ENCODE data around the gene OSGEPL1. TPM values are rescaled to one million over a fixed set of nuclear protein-coding genes. Genes with fewer than 3 reads are reported as not detected.

Gene OSGEPL1
- total RNA-seq (1 to 10 TPM; 4.2 to 4.3 TPM), total RNA-seq (9.3 to 17.7 reads per million in 2 donors)

DNA sequence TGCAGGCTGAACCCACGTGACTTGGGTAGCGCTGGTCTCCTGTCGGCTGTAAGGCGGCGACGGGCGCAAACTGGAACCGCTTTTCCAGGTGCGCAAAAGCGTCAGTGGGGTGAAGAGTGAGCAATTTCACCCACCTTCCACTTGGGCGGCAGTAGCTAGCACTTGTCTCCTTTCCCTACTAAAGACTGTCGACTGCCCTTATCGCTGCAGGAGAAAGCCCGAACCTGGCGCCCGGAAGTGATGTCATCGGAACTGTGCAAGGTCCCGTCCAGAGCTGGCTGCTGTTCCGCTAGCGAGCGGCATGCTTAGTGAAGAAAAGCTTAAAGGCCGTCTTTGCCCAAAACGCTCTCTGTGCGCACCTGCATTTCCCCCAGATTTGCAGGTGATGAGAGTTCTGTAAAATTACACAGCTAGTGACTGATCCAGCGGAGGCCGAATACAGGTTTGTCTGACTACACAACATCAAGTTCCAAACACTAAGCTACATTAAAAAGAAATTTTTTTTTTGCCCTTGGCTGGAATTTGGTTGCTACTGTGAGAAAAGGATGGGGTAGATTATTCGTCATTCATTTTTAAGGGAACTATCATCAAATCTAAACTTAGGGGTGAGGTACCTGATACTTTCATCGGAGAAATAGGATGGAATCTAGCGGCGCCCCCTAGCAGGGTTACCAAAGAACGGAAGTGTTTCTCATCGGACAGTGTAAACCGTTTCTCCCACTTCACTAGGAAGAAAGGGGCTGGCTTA lies at the start of gene OSGEPL1:
TSS of gene OSGEPL1 (minus strand) at position 242 of the 748 bp plus-strand sequence. CDS start 1,152 bp downstream, outside the sequence.
- H3K4me1 Mint-ChIP-seq: peaks cover 6% of the 10 kb centered on the region
- H3K36me3 Mint-ChIP-seq (ENCODE audit: low read depth): no peaks in the 10 kb centered on the region
- DNase-seq (peak; percentile 75 to 83 (median 79)), ATAC-seq (peak; percentile 93)
- no peaks in the 10 kb centered on the region for H3K9me3 ChIP-seq (ENCODE audit: control insufficient read depth, low read length, poor library complexity, severe bottlenecking)
- H3K4me3 Mint-ChIP-seq: peak within 1 kb of the TSS; percentile 94
- peak within 1 kb of the TSS; percentile 98 for H3K27ac Mint-ChIP-seq
- no peaks in the 10 kb centered on the region for H3K27me3 Mint-ChIP-seq

DNA sequence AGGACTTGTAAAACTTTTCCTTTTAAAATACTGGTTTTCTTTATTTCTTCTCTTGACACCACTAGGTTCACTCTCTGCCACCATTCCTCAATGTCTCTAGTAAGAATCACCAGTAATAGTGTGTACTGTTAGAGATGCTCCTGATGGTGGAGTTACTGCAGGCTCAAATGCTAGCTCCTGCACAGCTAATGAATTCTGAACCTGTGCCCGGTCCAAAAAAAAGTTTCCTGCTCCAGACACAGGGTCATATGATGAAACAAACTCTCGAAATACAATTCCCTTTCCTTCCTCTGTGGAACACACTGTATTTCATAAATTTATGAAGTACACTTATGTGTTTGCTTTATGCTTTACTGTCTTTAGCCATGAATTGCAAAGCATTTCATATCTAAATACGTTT lies 40.8 kb upstream of the OSGEPL1 start:
- DNase-seq (no peak), ATAC-seq (no peak)
- no peaks in the 10 kb centered on the region for H3K27me3 Mint-ChIP-seq
- no peak overlapping the region for H3K27ac Mint-ChIP-seq
- H3K9me3 ChIP-seq (ENCODE audit: control insufficient read depth, low read length, poor library complexity, severe bottlenecking): no peaks in the 10 kb centered on the region
- H3K4me1 Mint-ChIP-seq: peaks cover 7% of the 10 kb centered on the region
- no peak overlapping the region for H3K4me3 Mint-ChIP-seq
- H3K36me3 Mint-ChIP-seq (ENCODE audit: low read depth): peaks cover 5% of the 10 kb centered on the region

DNA sequence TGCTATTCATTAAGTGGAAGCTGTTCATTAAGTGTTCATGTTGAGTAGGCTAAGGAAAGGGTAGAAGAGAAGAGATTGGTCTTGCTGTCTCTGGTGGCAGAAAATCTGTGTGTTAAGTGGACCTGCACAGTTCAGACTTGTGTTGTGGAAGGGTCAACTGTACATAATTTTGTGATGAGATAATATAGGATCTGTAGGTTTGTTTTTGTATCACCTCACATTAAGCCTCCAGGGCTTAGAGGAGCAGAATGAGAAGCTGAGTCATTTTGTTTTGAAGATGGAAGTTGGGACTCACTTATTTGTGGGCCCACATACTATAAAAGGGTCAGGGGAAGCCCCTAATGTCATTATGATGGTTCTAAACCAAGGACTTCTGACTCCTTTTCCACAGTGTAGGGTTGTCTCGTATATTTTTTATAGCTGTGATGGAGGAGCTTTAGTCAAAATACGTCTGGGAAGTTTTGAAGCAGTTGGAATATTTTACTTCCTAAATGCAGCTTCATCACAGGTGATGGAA lies 39.9 kb upstream of the OSGEPL1 start:
- Mint-ChIP-seq H3K27me3 (no peaks in the 10 kb centered on the region), H3K4me1 (peaks cover 7% of the 10 kb centered on the region), H3K4me3 (no peak overlapping the region), H3K27ac (peak overlapping the region; percentile 27), H3K36me3 (ENCODE audit: low read depth) (peaks cover 5% of the 10 kb centered on the region)
- ATAC-seq: no peak
- DNase-seq: no peak
- H3K9me3 ChIP-seq (ENCODE audit: control insufficient read depth, low read length, poor library complexity, severe bottlenecking): no peaks in the 10 kb centered on the region

DNA sequence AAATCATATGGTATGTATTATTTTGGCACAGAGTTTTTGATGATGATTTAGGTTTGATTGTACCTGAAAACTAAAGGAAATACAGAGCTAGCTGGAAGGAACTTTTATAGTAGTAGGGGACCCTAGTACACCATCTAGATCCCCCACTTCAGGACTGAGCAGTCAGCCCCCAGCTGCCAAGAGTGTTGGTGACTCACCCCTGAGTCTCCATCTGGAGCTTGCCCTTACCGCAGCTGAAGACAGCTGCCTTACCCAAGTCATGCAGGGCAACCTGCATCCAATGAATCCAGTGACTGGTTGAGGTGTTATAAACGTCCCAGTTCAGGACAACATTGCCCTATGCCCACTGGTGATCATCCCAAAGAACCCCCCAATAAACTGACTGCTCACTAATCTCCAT lies 36.9 kb upstream of the OSGEPL1 start:
- peaks cover 5% of the 10 kb centered on the region for H3K36me3 Mint-ChIP-seq (ENCODE audit: low read depth)
- no peak for DNase-seq
- H3K27ac Mint-ChIP-seq: no peak overlapping the region

DNA sequence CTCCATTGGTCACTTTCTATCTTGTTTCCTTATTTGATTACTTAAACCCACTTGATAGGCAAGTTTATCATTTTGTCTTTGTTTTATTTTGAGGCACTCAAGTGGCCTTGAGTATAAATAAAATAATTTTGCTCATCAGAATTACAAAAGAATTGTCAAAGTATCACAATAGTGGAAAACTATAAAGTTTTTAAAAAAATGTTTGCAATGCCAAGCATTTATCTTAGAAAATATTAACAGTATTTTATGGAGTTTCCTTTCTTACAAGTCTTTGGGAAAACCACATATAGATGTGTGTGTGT lies 36.4 kb upstream of the OSGEPL1 start:
- DNase-seq (no peak), ATAC-seq (no peak)
- Mint-ChIP-seq H3K27me3 (no peaks in the 10 kb centered on the region), H3K4me3 (no peak overlapping the region), H3K27ac (no peak overlapping the region), H3K36me3 (ENCODE audit: low read depth) (peaks cover 5% of the 10 kb centered on the region), H3K4me1 (peaks cover 5% of the 10 kb centered on the region)
- H3K9me3 ChIP-seq (ENCODE audit: control insufficient read depth, low read length, poor library complexity, severe bottlenecking): no peaks in the 10 kb centered on the region

More for the DNA sequence above, 36.9 kb upstream of the OSGEPL1 start:
- peaks cover 5% of the 10 kb centered on the region for H3K4me1 Mint-ChIP-seq
- ATAC-seq: no peak
- H3K27me3 Mint-ChIP-seq: no peaks in the 10 kb centered on the region
- H3K9me3 ChIP-seq (ENCODE audit: control insufficient read depth, low read length, poor library complexity, severe bottlenecking): no peaks in the 10 kb centered on the region
- no peak overlapping the region for H3K4me3 Mint-ChIP-seq

GRCh38 chr2:189798312-189799029 lies 35.9 kb upstream of the OSGEPL1 start:
- H3K9me3 ChIP-seq (ENCODE audit: control insufficient read depth, low read length, poor library complexity, severe bottlenecking): no peaks in the 10 kb centered on the region
- Mint-ChIP-seq H3K4me1 (peaks cover 5% of the 10 kb centered on the region), H3K36me3 (ENCODE audit: low read depth) (peaks cover 5% of the 10 kb centered on the region), H3K4me3 (no peak overlapping the region), H3K27me3 (no peaks in the 10 kb centered on the region), H3K27ac (no peak overlapping the region)
- no peak for ATAC-seq
- no peak for DNase-seq

DNA sequence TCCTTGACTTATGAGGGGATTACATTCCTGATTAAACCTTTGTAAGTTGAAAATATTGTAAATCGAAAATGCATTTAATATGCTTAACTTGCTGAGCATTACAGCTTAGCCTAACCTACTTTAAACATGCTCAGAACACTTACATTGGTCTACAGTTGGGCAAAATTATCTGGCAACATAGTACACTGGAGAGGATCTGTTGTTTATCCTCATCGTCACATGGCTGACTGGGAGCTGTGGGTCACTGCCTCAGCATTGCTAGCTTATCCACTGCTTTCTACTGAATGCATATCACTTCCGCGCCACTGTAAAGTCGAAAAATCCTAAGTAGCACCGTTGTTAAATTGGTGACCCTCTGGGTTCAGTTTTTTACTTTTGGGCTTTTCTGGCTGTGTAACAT lies 35.3 kb upstream of the OSGEPL1 start:
- Mint-ChIP-seq H3K27me3 (no peaks in the 10 kb centered on the region), H3K4me1 (peaks cover 5% of the 10 kb centered on the region), H3K4me3 (no peak overlapping the region), H3K36me3 (ENCODE audit: low read depth) (peaks cover 5% of the 10 kb centered on the region), H3K27ac (no peak overlapping the region)
- no peak for DNase-seq
- no peaks in the 10 kb centered on the region for H3K9me3 ChIP-seq (ENCODE audit: control insufficient read depth, low read length, poor library complexity, severe bottlenecking)
- no peak for ATAC-seq

- no peaks in the 10 kb centered on the region for H3K27me3 Mint-ChIP-seq
- H3K4me3 Mint-ChIP-seq: no peak overlapping the region
- H3K27ac Mint-ChIP-seq: no peak overlapping the region
- H3K9me3 ChIP-seq (ENCODE audit: control insufficient read depth, low read length, poor library complexity, severe bottlenecking): no peaks in the 10 kb centered on the region
- ATAC-seq (no peak), DNase-seq (no peak)
- H3K36me3 Mint-ChIP-seq (ENCODE audit: low read depth): no peaks in the 10 kb centered on the region
- H3K4me1 Mint-ChIP-seq: peaks cover 3% of the 10 kb centered on the region
Measured at GRCh38 chr2:189794310-189794709, 31.7 kb upstream of the OSGEPL1 start.

- ATAC-seq (peak; percentile 57), DNase-seq (no peak)
- no peaks in the 10 kb centered on the region for H3K9me3 ChIP-seq (ENCODE audit: control insufficient read depth, low read length, poor library complexity, severe bottlenecking)
- no peaks in the 10 kb centered on the region for H3K27me3 Mint-ChIP-seq
- H3K4me1 Mint-ChIP-seq: peaks cover 11% of the 10 kb centered on the region
- H3K27ac Mint-ChIP-seq: peak overlapping the region; percentile 85
- peaks cover 3% of the 10 kb centered on the region for H3K36me3 Mint-ChIP-seq (ENCODE audit: low read depth)
- peak overlapping the region; percentile 73 for H3K4me3 Mint-ChIP-seq
Measured at GRCh38 chr2:189791338-189792042, 28.9 kb upstream of the OSGEPL1 start.

DNA sequence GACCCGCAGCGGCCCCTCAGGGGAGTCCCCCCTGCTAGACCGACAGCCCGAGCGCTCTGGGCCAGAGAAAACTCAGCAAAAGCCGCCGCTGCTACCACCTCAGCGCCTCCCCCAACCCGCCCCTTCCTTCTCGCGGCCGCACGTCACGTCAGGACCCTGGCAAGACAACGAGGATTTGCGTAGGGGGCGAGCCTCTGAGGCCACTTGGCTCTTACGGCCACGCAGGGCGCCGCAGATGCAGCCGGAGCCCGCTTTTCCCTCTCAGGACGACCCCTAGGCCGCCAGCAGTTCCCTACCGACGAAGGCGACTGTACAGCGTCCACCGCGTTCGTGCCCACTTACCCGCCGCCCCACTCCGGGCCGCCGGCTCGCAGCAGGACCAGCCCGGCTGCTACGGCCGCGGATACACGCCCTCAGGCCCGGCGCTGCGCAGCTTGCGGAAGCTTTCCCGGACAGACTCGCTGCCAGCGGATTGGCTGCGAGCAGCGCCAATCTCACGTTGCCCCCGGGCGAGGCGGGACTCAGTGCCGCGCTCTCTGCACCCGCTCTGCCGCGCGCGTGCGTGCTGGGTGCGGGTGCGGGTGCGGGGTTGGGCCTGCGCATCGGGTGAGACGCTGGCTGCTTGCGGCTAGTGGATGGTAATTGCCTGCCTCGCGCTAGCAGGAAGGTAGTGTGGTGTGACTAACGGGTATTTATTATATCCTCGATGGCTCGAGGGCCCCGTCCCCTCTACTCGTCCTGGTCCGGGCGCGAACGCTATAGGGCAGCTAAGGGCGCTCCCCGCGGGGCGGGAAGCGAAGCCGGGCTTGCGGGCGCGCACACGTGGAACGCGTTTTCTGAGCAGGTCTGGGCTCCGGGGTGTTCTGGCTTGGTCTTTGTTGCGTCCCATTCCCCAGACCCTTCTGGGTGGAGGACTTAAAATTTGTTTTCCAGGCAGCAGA lies 21.6 kb upstream of the OSGEPL1 start, which contains the start of the genes ORMDL1 and PMS1:
TSS of gene ORMDL1 (minus strand) at position 413 of the 941 bp plus-strand sequence. CDS start 1,744 bp downstream, outside the sequence.
TSS of gene PMS1 (plus strand) at position 524 of the 941 bp plus-strand sequence. CDS start 7,360 bp downstream, outside the sequence.
- Mint-ChIP-seq H3K36me3 (ENCODE audit: low read depth) (peaks cover 16% of the 10 kb centered on the region), H3K4me3 (peak within 1 kb of the TSS; percentile 92), H3K4me1 (peaks cover 40% of the 10 kb centered on the region), H3K27me3 (no peaks in the 10 kb centered on the region), H3K27ac (peak within 1 kb of the TSS; percentile 96)
- peak; percentile 90 to 94 (median 92) for DNase-seq
- peak; percentile 91 for ATAC-seq
- H3K9me3 ChIP-seq (ENCODE audit: control insufficient read depth, low read length, poor library complexity, severe bottlenecking): no peaks in the 10 kb centered on the region

DNA sequence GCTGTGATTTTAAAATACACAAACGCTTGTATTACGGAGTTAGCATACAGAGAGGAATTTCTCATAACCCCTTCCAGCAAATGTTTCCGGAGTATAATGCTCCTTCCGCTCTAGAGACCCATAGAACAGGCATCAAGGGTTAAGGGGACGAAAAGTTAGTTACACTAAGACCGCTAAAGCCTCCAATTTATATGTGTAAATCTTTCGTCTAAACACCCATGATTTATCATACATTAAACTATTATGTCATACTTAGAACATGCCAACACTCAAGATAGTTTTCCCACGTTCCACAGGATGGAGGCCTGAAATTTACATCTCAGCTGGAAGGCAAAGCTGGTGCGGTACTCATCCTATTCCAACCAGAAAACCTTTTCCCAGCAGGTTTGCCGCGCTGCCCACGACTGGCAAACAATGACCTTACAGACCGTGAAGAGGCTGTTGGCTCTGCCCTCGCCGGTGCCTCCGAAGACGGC lies 20.9 kb upstream of the OSGEPL1 start:
- Mint-ChIP-seq H3K27ac (peak overlapping the region; percentile 96), H3K4me3 (peak overlapping the region; percentile 92), H3K36me3 (ENCODE audit: low read depth) (peaks cover 16% of the 10 kb centered on the region), H3K27me3 (no peaks in the 10 kb centered on the region), H3K4me1 (peaks cover 41% of the 10 kb centered on the region)
- ATAC-seq: no peak
- no peaks in the 10 kb centered on the region for H3K9me3 ChIP-seq (ENCODE audit: control insufficient read depth, low read length, poor library complexity, severe bottlenecking)
- no peak for DNase-seq

DNA sequence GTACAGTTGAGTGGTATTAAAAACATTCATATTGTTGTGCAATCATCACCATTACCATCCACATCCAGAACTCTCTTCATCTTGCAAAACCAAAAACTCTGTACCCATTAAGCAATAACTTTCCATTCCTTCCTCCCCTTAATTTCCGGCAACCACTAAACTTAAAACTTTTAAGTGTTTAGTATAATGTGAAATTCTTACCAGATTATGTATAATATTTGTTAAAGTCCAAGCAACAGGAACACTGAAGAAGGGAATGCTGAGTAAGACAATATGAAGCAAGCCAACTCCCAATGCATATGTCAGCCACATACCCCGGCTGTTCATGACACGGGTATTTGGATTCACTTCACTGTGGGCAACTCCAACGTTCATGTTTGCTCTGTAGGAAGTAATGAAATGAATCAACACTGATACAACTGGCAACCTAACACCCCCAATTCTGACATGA lies 19.7 kb upstream of the OSGEPL1 start:
- no peaks in the 10 kb centered on the region for H3K9me3 ChIP-seq (ENCODE audit: control insufficient read depth, low read length, poor library complexity, severe bottlenecking)
- H3K4me1 Mint-ChIP-seq: peaks cover 39% of the 10 kb centered on the region
- peak overlapping the region; percentile 92 for H3K4me3 Mint-ChIP-seq
- peaks cover 15% of the 10 kb centered on the region for H3K36me3 Mint-ChIP-seq (ENCODE audit: low read depth)
- H3K27me3 Mint-ChIP-seq: no peaks in the 10 kb centered on the region
- peak overlapping the region; percentile 96 for H3K27ac Mint-ChIP-seq
- no peak for DNase-seq
- ATAC-seq: no peak

Measured in T-helper 17 cell (primary cell).